Activated CD4-positive, alpha-beta T cell treated with anti-CD3 and anti-CD28 coated beads for 1 hour (primary cell): ENCODE measurements around the gene MAST4.

Source experiments
- DNase-seq: peaks from one replicate; pipeline ENCODE4 v3.0.0-alpha.2; 2020

The MAST4 gene

DNA sequence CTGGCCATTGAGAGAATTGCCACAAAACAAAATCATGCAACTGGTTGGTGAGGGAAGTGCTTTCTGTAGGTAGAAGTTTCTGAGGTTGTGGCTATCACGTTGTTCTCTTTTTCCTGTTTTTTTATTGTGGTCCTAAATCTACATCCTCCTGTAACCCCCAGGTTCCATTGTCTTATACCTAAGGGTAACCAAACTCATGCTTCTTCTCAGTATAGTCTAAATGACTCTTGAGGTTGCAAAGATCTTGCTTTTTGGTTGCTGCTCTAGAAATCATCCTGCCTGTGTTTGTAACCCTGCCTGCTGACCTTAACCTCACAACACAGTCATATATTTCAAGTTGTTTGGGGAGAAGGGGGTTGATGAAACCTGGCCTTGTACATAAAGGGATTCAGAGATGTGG, 327.3 kb downstream of the MAST4 start:
- no peak for DNase-seq

DNA sequence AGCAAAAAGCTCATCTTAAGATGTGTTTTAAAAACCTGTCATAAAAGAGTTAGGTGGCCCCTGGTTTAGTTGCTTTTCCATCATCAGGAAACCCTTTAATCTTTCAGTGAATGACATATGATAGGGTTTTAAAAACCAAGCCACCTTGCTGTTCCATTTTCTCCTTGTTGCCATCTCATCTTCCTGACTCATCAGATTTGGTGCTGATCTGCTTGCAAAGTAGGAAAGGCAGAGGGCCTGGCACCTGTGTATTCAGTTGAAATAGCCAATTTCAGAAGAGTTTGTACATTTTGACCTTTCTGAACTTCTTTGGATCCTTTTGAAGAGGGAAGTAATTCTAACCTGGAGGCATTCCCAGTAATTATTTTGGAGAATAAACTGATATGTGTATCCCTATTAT, 327.7 kb downstream of the MAST4 start:
- no peak for DNase-seq

DNA sequence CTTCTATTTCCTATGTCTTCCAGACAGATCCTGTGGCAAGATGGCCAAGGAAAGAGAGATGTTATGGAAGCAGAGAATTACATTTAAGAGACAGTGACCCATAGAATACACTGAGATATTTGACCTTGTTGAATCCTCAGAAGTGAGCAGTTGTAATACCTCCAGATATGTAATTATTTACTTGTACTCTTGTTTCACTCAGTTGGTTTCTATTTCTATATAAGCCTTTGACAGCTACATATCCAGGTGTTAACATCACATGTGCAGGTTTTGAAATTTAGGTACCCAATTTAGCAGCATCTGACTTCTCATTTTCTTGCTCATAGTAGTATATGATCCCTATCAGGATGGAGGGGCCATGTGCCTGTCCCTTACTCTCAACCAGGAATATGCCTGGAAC, 330.9 kb downstream of the MAST4 start:
- DNase-seq = no peak

DNA sequence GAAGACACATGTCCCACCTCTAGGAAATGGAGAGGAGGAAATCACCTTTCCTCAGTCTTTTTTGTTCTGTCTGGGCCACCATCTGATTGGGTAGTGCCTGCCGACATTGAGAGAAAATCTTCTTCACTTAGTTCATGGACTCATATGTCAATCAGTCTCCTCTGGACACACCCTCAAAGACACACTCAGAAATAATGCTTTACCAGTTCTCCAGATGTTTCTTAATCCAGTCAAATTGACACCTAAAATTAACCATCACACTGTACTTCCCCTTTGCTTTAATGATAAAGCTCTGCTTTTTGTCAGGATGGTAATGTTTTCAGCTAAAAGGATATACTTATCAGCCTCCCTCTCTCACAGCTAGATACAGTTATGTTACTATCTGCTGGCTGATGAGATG, 333.1 kb downstream of the MAST4 start:
- DNase-seq = no peak

DNA sequence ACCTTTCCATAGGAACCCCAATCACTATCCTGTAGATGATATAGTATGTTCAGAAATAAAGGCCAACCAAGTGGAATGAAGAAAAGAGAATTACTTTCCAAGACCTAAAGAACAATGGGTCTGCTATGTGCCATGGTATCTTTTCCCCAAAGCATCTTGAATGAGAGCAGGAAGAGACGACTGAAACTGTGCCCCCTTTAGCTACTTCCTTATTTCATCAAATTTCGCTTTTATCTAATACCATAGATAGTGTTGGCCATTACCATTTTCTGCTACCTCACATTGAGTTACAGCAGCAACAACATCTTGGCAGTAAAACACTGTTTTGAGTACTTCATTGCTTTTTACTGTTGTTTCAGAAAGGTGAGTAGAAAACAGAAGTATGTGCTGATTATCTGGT, 333.8 kb downstream of the MAST4 start:
- DNase-seq = no peak

DNA sequence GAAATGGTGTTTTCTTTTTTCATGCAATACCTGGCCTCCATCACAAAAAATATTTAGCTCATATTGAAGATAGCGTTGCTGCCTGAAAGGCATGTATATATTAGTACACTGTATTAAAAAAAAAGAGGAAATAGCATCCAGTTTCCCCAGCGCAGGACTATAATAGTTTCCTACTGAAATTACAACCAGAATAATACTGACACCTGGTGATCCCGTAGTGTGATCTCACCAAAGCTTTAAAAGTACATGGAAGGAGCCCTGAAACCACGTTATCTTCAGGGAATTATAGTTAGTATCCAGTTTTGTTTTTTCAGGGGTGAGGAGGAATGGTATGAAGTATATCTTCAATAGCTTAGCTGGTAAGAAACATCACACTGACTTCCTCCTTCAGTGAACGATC, 335.5 kb downstream of the MAST4 start:
- DNase-seq = no peak

DNA sequence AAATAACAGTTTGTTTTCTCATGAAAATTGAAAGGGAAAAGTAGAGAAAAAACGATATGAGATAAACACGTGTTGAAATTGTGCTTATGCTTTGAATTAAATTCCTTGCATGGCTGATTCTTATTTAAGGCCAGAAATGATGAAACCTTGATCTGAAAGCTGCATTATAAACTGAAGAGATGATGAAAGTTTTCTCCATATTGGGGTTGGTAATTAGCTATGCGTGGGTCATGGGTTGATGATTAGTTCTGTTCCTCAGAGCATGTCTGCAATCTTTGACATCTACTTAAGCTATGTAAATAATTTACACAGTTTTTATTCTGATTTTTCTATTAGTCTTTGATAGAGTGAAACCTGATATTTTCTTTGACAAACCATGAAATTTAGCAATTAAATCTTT, 336.3 kb downstream of the MAST4 start:
- DNase-seq = no peak

DNA sequence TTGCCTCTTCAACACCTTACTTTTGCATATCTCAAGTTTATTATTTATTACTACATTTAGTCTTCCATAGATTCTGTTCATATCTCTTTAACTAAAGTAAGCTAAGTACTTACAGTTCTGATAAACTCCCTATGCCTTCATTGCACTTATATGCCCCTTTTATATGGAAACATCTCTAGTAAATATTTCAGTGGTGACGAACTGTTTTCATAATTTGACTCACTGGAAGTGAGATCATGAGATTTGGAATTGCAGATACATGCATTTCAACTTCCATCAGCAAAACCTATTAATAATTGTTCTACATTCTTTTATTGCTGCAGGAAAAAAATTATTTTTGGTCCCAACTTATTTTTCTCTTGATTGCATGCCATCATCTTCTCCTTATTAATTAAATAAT, 336.9 kb downstream of the MAST4 start:
- no peak for DNase-seq

DNA sequence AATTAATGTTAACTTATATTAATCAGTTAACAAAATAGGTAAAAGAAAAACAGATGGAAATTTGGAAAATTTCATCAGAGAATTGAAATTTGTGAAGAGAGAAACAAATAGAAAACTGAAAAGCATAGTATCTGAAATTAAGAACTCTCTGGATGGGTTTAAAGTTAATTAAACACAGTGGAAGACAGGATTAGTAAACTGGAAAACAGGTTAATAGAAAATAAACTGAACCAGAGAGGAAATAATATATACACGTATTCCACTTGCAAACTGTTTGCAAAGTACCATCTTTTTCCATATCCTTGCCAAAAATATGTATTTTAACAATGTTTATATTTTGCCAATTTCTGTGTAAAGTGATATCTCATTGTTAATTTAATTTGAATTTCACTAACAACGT, 342.9 kb downstream of the MAST4 start:
- DNase-seq = no peak

DNA sequence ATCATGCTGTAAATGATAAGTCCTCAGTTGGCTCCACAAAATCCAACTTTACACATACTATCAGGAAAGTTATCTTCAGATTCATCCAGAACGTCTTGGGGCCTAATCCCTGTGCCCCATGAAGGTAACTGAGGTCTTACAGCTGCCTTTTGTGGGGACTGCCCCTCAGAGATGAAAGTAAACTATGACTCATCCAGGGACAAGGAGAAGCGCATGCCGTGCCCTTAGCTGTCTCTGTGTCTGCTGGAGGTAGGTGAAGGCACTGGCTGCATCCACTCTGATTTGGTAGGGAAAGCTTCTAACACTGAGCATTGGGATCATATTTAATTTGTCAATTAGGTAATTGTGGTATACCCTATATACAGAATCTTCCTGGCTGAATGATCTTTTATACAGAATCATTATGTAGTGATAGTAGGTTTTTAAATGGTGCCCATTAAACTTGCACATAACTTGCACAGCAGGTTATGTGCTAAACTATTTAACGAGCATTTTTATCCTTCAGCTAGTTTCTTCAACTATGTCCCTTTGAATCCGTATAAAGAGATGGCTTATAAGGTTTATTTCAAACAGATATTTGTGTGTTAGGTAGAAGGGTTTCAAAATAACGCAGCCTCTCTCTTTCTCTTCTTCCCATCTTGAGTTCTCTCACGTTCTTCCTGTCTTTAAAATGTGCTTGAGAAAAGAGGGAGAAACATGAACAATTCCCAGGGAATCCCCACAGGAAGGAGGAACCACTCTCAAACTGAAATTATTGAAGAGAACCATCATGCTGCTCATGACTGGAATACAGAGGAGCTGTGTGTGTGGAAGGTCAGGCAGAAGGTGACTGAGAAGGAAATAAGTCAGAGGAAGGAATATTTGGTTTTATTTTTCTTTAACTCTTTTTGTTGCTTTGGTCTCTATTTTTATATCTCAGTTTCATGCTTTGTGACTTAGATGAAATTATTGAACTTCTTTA, 349.5 kb downstream of the MAST4 start:
- DNase-seq = no peak

DNA sequence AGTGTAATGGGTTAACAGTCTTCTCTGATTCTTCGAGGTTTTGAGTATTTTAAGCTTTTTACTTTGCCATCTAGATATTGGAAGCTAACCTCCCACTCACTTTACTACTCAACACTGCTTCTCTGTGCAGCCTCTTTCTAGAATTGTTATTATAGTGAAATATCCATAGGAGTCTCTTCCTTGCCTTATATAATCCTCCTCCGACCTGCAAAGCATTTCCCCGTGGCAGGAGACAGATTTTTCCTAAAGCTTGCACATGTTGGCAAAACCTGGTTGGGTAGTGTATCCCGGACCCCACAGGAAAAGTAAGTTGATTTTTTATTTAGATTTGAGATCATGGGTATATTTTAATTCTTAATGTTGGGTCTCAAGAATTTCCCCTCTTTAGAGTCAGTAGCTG, 351.3 kb downstream of the MAST4 start:
- DNase-seq = no peak

DNA sequence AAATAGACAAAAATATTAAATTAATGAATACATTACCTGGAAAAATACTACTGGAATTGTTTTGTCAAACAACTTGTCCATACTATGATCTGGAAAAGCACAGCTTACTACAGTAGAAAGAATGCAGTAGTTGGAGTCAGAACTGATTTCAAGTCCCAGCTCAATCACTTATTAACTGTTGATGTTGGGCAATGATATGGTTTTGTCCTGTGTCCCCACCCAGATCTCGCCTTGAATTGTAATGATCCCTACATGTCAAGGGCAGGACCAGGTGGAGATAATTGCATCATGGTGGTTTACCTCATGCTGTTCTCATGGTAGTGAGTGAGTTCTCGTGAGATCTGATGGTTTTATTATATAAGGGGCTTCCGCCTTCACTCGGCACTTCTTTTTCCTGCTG, 352.9 kb downstream of the MAST4 start:
- no peak for DNase-seq

DNA sequence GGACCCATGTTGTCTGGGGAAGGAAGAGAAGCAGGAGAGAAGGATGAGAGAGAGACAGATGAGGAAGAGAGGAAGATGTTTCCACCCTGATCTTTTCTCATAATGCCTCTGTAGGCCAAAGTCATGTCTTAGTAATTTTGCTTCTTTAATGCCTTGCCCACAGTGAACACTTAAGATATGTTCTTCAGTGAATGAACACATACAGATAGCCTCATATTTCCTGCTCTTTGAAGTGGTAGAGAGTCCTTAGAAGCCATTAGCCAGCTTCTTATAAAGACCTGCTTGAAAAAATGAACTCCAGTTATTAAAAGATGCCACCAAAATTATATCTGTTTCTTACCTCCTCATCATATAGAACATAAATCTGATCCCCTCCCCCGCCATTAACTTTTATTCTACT, 356.0 kb downstream of the MAST4 start:
- no peak for DNase-seq

DNA sequence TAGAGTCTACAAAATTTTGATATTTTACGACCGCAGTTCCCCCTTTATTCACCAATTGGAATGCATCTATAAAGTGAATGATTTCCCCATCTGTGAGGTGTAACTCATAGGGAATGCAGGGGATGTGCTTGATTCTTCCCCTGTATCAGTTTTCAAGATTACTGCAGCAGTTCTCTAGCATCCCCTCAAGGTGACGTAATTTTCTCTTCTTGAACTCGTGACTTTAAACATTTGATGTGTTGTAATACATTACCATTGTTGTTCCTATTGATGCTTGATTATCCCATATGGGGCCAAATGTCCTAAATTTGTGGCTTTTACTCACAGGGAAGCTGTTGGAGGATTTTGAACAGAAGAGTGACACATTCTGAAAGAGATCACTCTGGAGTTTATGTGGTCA, 360.2 kb downstream of the MAST4 start:
- no peak for DNase-seq

DNA sequence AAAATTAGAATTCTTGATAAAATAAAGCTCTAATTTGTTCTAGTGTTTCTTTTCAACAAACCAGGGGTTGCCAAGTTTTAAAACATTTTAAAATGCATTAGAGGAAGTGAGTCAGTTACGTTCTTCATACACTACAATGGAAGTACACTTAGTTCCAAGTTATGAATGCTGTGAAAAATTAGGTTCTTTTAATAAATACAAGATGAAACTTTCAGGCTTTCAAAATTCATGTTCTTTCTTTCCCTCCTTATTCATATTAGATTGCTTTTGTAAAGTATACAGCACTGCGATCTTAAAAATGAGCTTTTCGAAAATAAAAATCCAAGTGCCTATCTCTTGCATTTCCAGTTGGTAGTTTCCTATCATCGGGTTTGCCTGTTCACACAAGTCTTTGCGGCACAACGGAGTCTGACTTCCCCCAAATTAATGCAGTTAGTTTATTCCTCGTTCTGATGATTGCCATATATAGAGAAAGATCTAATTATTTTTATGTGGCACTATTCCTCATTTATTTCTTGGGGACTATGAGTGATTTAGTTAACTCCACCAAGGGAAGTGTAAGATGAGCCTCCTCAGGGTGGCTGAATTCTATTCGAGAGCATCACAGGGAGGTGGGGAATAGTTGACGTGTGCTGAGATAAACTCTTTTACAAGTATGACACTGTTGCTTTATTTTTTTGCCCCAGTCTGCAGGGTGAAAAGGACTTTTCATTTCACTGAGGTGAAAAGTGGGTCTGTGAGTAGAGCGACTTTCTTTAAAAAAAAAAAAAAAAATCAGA, 362.2 kb downstream of the MAST4 start:
- DNase-seq = no peak

DNA sequence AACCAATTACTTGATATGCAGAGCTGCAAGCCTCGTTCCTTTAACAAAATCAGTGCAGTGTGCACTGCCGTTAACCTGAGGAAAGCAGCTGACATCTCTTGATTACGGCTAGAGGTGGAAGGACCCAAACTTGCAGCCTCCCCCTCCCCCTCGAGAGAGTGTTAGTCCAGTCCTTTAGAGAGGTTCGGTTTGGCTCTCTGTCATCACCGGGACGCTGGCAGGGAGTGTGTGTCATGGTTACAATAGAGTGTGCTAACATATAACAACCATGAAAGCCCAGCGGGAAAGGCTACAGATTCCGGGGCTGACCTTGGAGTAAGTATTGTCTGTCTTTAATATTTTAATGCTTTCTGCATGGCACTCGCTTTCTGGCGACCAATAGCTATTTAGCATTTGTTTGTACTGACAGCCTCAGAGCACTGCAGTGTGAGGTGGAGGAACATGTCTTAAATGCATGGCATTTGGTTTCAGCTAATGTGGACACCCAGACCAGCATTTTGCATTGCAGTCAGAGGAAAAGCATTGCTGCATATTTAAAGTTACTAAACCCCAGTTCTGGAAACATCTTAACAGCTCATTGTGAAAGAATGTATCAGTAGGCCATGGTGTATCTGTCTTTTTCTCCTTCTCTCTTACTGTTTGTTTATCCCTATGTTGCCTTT, 362.9 kb downstream of the MAST4 start:
- no peak for DNase-seq

DNA sequence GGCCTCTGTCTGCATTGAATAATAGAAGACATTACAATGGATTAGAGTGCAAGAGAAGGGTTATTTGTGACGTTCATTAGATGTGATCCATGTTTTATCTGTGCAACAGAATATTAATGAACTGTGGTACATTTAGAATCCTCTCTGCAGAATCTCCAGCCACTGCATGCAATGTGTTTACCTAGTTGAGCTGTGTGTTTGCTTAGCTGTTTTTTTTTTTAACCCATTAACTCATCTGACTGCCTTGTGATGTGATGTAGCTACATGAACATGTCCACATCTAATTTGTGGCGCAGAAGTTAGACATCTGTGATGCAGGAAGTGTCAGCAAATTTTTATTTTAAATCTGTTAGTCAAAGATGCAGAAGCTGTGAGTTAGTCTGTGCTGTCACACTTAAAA, 363.5 kb downstream of the MAST4 start:
- no peak for DNase-seq

DNA sequence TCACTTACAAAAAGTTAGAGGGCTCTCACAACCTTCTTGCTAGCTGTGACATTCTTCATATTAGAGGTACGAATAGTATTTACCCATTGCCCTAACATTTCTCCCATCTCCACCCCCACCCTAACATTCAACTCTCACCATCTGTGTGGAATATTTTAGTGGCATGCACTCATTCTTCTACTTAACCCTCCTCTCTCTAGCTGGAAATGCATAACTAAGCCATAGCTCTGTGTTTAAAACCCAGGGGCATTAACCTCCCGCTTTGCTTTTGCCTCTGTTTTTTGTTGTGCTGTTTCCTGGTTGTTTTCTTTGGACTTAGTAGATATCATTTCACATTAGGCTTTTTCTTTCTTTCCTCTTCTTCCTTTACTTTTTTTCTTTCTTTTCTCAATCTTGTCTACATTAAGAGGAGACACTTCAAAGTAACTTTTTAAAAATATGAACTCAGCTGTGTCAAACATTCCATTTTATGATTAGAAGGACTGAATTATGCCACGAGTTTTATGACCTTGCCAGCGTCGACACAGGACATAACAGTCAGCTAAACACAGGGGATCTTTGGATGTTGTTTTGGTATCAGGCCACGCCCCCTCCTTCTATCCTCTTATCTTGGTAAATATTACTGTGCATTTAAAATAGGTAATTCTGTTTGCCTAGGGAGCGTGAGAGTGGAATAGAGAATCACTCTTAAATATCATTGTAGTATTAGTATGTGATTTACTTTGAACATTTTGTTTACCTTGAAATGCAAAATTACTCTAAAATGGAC, 364.4 kb downstream of the MAST4 start:
- DNase-seq = no peak

DNA sequence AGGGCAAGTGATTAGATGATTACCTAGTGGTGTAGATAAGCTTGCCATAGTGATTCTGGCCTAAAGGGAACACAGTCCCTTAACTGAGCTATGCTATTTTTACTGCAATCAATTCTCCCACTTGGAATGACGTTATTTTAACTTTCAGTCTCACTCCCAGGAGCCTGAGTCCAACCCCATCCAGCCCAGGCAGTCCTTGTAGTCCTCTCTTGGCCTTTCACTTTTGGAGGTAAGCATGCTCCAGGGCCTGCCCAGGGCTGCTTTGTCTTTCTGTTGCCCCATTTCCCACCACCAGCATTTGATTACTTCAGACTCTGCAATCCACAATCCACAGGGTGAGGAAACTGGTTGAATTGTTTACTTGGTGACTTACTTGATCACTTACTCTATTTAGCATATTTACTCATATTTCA, 367.4 kb downstream of the MAST4 start:
- no peak for DNase-seq

DNA sequence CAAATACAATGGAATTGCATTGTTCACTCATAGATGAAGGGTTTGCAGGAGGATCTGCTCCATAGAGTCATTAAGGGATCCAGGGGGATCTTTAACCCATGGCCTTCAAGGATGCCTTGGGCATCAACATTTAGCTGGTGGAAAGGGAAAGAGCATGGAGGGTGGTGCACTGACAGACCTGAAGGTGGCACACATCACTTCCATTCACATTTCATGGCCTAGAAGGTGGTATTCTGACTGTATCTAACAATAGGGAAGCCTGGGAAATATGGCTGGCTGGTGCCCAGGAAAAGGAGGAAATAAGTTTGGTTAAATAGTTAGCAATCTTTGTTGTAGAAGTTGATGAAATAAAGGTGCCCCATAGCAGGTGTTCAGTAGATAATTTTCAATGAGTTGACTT, 370.2 kb downstream of the MAST4 start:
- no peak for DNase-seq

DNA sequence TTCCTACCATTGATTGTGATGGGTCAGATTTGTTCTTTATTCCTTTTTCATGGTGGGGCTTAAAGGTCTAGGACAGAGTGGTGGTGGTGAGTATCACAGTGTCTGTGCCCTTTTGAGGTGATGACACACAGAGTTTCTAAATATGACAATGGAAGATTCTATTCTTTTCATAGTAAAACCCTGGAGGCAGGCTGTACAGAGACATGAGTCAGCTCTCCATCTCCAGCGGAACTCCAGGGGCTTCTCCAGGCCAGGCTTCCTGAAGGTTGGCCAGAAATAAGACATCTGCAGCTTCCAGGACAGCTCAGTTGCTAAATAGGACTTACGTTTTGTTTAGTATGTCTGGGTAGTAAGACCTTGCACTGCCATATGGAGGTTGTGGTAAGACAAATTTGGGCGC, 370.9 kb downstream of the MAST4 start:
- DNase-seq = no peak

DNA sequence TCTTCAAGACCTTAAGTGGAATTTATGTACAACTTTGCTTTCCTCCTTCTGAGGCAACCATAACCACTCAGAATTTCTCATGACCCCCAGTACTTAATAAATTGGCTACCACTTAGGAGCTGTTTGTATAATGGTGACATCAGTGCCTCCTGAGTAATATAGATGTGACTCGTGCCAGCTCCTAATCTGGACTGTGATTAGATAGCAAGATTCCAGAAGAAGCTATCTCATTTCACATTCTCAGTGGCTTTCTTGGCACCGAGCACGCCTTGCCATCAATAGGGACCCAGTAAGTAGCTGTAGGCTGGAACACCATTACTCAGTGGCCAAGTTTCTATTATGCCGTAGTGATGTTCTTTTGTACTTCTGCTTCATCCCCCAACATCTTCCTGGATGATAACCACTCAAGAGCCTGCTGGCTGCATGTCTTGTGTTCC, 371.7 kb downstream of the MAST4 start:
- DNase-seq = no peak

DNA sequence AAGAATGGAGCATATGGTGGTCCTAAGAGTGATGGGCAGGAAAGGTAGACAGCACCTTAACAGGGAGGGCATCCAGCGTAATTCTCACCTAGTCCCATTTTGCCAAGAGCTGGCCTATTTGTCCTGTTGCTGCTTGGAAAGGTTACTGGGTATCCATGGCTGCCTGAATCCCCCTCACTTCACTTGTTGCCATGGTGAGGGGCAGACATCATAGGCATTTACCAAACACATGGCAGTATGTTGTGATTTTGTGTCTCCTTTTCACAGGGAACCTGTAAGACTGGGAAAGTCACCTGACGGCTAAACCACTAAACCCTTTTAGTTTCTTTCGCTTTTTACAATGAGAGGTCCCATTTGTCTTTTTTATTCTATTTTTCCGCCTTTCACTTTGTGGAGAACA, 373.3 kb downstream of the MAST4 start:
- DNase-seq = no peak
